ENCODE results near the gene LSM7. TPM values are rescaled to one million over a fixed set of nuclear protein-coding genes. Genes with fewer than 3 reads are reported as not detected.

Gene LSM7
- polyA plus RNA-seq, 1 donor from 2014 or later = 550 TPM

DNA sequence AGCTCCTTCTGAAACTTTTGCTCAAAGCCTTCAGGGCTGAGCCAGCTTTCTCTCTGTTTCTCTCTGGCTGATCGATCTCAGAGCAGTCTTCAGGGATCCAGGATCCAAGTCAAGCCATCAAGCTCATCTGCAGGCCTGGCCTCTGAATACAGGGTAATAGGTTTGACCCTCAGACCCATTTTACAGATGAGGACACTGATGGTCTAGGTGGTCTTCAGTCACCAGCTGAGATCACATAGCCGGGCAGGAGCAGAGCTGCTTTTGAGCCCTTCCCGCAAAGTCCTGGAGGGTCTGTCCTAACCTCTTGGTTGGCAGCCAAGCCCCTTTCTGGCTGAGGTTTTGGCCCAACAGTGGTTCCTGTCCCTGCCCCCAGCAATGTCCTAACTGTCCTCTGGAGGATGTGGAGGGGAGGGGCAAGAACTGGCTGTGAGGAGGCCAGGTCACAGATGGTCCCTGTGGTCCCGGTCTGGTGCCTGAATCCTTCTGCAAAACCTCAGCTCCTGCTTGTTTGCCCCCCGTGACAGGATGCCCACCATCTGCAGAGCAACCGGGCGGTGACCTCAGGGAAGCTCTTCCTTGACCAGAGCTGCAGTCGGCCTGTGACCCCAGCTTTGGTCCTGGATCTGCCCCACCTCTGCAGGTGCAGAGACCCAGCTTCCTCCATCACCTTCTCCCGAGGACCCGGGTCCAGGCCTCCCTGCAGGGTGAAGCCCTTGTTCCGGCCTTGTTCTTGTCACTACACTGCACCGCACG is 40.6 kb downstream of the LSM7 start:
- H3K9me3 ChIP-seq (ENCODE audit: low read length) = no peaks in the 10 kb centered on the region
- H3K27ac ChIP-seq (ENCODE audit: low read length) = no peak overlapping the region
- no peak overlapping the region for H3K9ac ChIP-seq (ENCODE audit: low read length)
- H3K27me3 ChIP-seq (ENCODE audit: insufficient read depth, low read depth, low read length) = peaks cover 59% of the 10 kb centered on the region
- no peak overlapping the region for H3K4me2 ChIP-seq (ENCODE audit: low read length)
- no peak overlapping the region for H2AFZ ChIP-seq (ENCODE audit: low read depth, low read length)
- no peaks in the 10 kb centered on the region for H3F3A ChIP-seq (ENCODE audit: insufficient read depth, low read length, poor library complexity, severe bottlenecking)
- no peaks in the 10 kb centered on the region for H4K20me1 ChIP-seq (ENCODE audit: insufficient read depth)
- TF ChIP-seq, protein P1, sequence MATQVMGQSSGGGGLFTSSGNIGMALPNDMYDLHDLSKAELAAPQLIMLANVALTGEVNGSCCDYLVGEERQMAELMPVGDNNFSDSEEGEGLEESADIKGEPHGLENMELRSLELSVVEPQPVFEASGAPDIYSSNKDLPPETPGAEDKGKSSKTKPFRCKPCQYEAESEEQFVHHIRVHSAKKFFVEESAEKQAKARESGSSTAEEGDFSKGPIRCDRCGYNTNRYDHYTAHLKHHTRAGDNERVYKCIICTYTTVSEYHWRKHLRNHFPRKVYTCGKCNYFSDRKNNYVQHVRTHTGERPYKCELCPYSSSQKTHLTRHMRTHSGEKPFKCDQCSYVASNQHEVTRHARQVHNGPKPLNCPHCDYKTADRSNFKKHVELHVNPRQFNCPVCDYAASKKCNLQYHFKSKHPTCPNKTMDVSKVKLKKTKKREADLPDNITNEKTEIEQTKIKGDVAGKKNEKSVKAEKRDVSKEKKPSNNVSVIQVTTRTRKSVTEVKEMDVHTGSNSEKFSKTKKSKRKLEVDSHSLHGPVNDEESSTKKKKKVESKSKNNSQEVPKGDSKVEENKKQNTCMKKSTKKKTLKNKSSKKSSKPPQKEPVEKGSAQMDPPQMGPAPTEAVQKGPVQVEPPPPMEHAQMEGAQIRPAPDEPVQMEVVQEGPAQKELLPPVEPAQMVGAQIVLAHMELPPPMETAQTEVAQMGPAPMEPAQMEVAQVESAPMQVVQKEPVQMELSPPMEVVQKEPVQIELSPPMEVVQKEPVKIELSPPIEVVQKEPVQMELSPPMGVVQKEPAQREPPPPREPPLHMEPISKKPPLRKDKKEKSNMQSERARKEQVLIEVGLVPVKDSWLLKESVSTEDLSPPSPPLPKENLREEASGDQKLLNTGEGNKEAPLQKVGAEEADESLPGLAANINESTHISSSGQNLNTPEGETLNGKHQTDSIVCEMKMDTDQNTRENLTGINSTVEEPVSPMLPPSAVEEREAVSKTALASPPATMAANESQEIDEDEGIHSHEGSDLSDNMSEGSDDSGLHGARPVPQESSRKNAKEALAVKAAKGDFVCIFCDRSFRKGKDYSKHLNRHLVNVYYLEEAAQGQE (IDR thresholded peaks at IDR 0.05; ENCODE audit: borderline replicate concordance) = no peak
- TF ChIP-seq EP300 (conservative IDR thresholded peaks at IDR 0.05; ENCODE audit: poor library complexity, severe bottlenecking) (no peak), SMC3 (conservative IDR thresholded peaks at IDR 0.05; ENCODE audit: poor library complexity) (no peak), RAD21 (conservative IDR thresholded peaks at IDR 0.05) (no peak), POLR2AphosphoS5 (IDR thresholded peaks at IDR 0.05) (no peak), EZH2 (IDR thresholded peaks at IDR 0.05; ENCODE audit: borderline replicate concordance, insufficient read depth, low read length, poor library complexity, severe bottlenecking) (no peak), TAF1 (IDR thresholded peaks at IDR 0.05; ENCODE audit: low read depth) (no peak), MXI1 (conservative IDR thresholded peaks at IDR 0.05; ENCODE audit: poor library complexity, severe bottlenecking) (no peak)
- TF ChIP-seq, protein P2, sequence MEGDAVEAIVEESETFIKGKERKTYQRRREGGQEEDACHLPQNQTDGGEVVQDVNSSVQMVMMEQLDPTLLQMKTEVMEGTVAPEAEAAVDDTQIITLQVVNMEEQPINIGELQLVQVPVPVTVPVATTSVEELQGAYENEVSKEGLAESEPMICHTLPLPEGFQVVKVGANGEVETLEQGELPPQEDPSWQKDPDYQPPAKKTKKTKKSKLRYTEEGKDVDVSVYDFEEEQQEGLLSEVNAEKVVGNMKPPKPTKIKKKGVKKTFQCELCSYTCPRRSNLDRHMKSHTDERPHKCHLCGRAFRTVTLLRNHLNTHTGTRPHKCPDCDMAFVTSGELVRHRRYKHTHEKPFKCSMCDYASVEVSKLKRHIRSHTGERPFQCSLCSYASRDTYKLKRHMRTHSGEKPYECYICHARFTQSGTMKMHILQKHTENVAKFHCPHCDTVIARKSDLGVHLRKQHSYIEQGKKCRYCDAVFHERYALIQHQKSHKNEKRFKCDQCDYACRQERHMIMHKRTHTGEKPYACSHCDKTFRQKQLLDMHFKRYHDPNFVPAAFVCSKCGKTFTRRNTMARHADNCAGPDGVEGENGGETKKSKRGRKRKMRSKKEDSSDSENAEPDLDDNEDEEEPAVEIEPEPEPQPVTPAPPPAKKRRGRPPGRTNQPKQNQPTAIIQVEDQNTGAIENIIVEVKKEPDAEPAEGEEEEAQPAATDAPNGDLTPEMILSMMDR (IDR thresholded peaks at IDR 0.05; ENCODE audit: poor library complexity, severe bottlenecking) = no peak
- H3K4me3 ChIP-seq (ENCODE audit: low read length) = no peak overlapping the region
- no peaks in the 10 kb centered on the region for H3K9me2 ChIP-seq (ENCODE audit: insufficient read depth, low read length)
- no peaks in the 10 kb centered on the region for H3K36me3 ChIP-seq (ENCODE audit: insufficient read depth, low read length)
- H3K79me2 ChIP-seq (replicated peaks; ENCODE audit: insufficient read depth, low read length) = no peaks in the 10 kb centered on the region

DNA sequence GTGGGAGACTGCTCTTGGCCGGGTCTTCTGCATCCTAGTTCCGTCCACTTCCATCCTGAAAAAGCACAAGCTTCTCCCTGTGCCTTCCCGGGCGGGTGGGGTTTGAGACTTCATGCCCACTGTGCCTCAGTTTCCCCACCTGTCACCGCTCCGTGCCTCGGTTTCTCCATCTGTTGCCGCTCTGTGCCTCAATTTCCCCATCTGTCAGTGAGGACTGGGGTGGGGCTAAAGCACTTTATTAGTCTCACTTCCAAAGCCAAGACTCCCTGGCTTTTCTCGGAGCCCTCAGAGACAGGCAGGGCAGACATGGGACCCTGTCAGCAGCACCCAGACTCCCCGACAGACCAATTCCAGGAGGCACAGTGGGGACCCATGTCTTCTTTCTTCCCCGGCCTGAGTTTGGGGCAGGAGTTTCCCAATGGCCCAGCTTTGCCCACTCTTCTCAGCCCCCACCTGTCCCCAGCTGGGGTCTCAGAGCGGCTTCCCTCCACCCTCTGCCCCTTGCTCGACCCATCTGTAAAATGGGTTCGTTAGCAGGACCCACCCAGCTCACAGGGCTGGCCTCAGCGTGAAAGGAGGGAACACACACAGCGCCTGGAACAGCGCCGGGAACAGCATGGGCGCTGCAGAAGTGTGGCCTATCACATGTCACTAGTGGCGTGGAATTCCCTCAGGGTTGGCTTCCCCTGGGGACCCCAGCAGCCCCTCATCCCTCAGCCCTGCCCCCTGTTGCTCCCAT is 41.8 kb downstream of the LSM7 start:
- H3K9ac ChIP-seq (ENCODE audit: low read length) = no peak overlapping the region
- peaks cover 62% of the 10 kb centered on the region for H3K27me3 ChIP-seq (ENCODE audit: insufficient read depth, low read depth, low read length)
- H3F3A ChIP-seq (ENCODE audit: insufficient read depth, low read length, poor library complexity, severe bottlenecking) = no peaks in the 10 kb centered on the region
- no peak overlapping the region for H3K27ac ChIP-seq (ENCODE audit: low read length)
- no peaks in the 10 kb centered on the region for H3K36me3 ChIP-seq (ENCODE audit: insufficient read depth, low read length)
- TF ChIP-seq, protein P1 (IDR thresholded peaks at IDR 0.05; ENCODE audit: borderline replicate concordance) = no peak
- no peak for TF ChIP-seq SMC3 (conservative IDR thresholded peaks at IDR 0.05; ENCODE audit: poor library complexity)
- TF ChIP-seq MXI1 (conservative IDR thresholded peaks at IDR 0.05; ENCODE audit: poor library complexity, severe bottlenecking) = no peak
- TF ChIP-seq TAF1 (IDR thresholded peaks at IDR 0.05; ENCODE audit: low read depth) = no peak
- TF ChIP-seq RAD21 (conservative IDR thresholded peaks at IDR 0.05) = no peak
- TF ChIP-seq, protein P2 (IDR thresholded peaks at IDR 0.05; ENCODE audit: poor library complexity, severe bottlenecking) = no peak
- no peak for TF ChIP-seq EZH2 (IDR thresholded peaks at IDR 0.05; ENCODE audit: borderline replicate concordance, insufficient read depth, low read length, poor library complexity, severe bottlenecking)
- TF ChIP-seq POLR2AphosphoS5 (IDR thresholded peaks at IDR 0.05) = no peak
- no peak for TF ChIP-seq EP300 (conservative IDR thresholded peaks at IDR 0.05; ENCODE audit: poor library complexity, severe bottlenecking)
- no peaks in the 10 kb centered on the region for H3K9me3 ChIP-seq (ENCODE audit: low read length)
- H4K20me1 ChIP-seq (ENCODE audit: insufficient read depth) = no peaks in the 10 kb centered on the region
- no peak overlapping the region for H3K4me3 ChIP-seq (ENCODE audit: low read length)
- H2AFZ ChIP-seq (ENCODE audit: low read depth, low read length) = no peak overlapping the region
- H3K4me2 ChIP-seq (ENCODE audit: low read length) = no peak overlapping the region
- no peaks in the 10 kb centered on the region for H3K79me2 ChIP-seq (replicated peaks; ENCODE audit: insufficient read depth, low read length)
- H3K9me2 ChIP-seq (ENCODE audit: insufficient read depth, low read length) = no peaks in the 10 kb centered on the region

Measured in neural cell (in vitro differentiated cells).